Calu3 (cell line): ENCODE measurements around the gene STAM2. TPM values are rescaled to one million over a fixed set of nuclear protein-coding genes. Genes with fewer than 3 reads are reported as not detected.
"Not testable (repeated sequence)": the region's sequence is repeated elsewhere in the genome, so short reads cannot be mapped to it uniquely, and the experiment has no call there.

Experiments used
- BruUV-seq: library from RNA; stranded (reverse); fragments of 400-500 nt; replicated peaks from 2 replicates; lab custom pipeline; 2021; lab: Mats Ljungman, UMichigan
- CTCF ChIA-PET: fragments of 300-600 bp; sonication (Branson Sonifier 250); formaldehyde crosslinking; loops from one replicate; lab custom pipeline; 2022; ENCODE audit warnings: antibody characterized with exemption; lab: Charles Lee
- DNase-seq: peaks from one replicate; pipeline ENCODE4 v3.0.0; 2022
- H3K27ac Mint-ChIP-seq: one replicate; pipeline ENCODE4 v1.8.0; 2022; ENCODE audit warnings: mixed read lengths; ENCODE audit not compliant: unreplicated experiment
- H3K27me3 Mint-ChIP-seq: one replicate; pipeline ENCODE4 v1.8.0; 2022; ENCODE audit warnings: mixed read lengths; ENCODE audit not compliant: unreplicated experiment
- H3K36me3 Mint-ChIP-seq: one replicate; pipeline ENCODE4 v1.8.0; 2022; ENCODE audit warnings: mild to moderate bottlenecking, moderate library complexity, mixed read lengths; ENCODE audit not compliant: insufficient read depth, unreplicated experiment
- H3K4me1 Mint-ChIP-seq: one replicate; pipeline ENCODE4 v1.8.0; 2022; ENCODE audit warnings: mild to moderate bottlenecking, low read depth, mixed read lengths; ENCODE audit not compliant: unreplicated experiment
- H3K4me3 Mint-ChIP-seq: one replicate; pipeline ENCODE4 v1.8.0; 2022; ENCODE audit warnings: mild to moderate bottlenecking, low read depth, moderate library complexity, mixed read lengths; ENCODE audit not compliant: unreplicated experiment
- H3K9me3 Mint-ChIP-seq: one replicate; pipeline ENCODE4 v1.8.0; 2022; ENCODE audit warnings: low read depth, mixed read lengths; ENCODE audit not compliant: unreplicated experiment
- CTCF ChIP-seq: fragments of 200-600 bp; IDR thresholded peaks from one replicate; pipeline ENCODE4 v1.8.0; 2022; ENCODE audit warnings: antibody characterized with exemption; ENCODE audit not compliant: unreplicated experiment
- intact Hi-C: fragments of 100-400 bp; cut with micrococcal nuclease; formaldehyde crosslinking; loops from one replicate; pipeline ENCODE4 v1.10.0; 2022; ENCODE audit not compliant: unreplicated experiment
- total RNA-seq: library from RNA; stranded (reverse); gene quantifications from 2 replicates; pipeline ENCODE4 v1.2.3, GENCODE V29; 2022

The STAM2 gene
- total RNA-seq, 1 experiment from 2014 or later = 28.7 TPM

- BruUV-seq = no TSS peak
- CTCF ChIA-PET = interaction anchor here (0.6 kb wide), 1 partner anchor 387 kb away, joined by 5 read pairs; no protein-coding TSS in a partner anchor
These were observed 22.9 kb upstream of the STAM2 start for GRCh38 chr2:152198499-152198898.

GRCh38 chr2:152197508-152198284 lies 22.1 kb upstream of the STAM2 start:
- CTCF ChIA-PET = interaction anchor here (0.6 kb wide), 1 partner anchor 388 kb away, joined by 5 read pairs; no protein-coding TSS in a partner anchor
- BruUV-seq, H3K36me3 Mint-ChIP-seq, H3K27ac Mint-ChIP-seq, H3K27me3 Mint-ChIP-seq, intact Hi-C loops, H3K9me3 Mint-ChIP-seq, DNase-seq, H3K4me3 Mint-ChIP-seq: not testable (repeated sequence)
- H3K4me1 Mint-ChIP-seq = peaks cover 40% of the 10 kb centered on the region

More at GRCh38 chr2:152198499-152198898, 22.9 kb upstream of the STAM2 start:
- no peak for DNase-seq
- intact Hi-C loops = no loop called here
- no peaks in the 10 kb centered on the region for H3K27me3 Mint-ChIP-seq
- peaks cover 43% of the 10 kb centered on the region for H3K4me1 Mint-ChIP-seq
- H3K4me3 Mint-ChIP-seq = no peak overlapping the region
- H3K27ac Mint-ChIP-seq = no peak overlapping the region
- H3K36me3 Mint-ChIP-seq = peaks cover 10% of the 10 kb centered on the region
- TF ChIP-seq CTCF = no peak
- H3K9me3 Mint-ChIP-seq = peaks cover 2% of the 10 kb centered on the region

- Mint-ChIP-seq H3K4me1 (peaks cover 9% of the 10 kb centered on the region), H3K4me3 (no peak overlapping the region), H3K27ac (no peak overlapping the region), H3K36me3 (no peaks in the 10 kb centered on the region), H3K27me3 (no peaks in the 10 kb centered on the region), H3K9me3 (no peaks in the 10 kb centered on the region)
- DNase-seq = peak; percentile 55
- CTCF ChIA-PET = interaction anchor here (1.0 kb wide), 1 partner anchor 446 kb away, joined by 3 read pairs; no protein-coding TSS in a partner anchor
- BruUV-seq = no TSS peak
- intact Hi-C loops = loop anchor here (1.0 to 5.0 kb wide), 4 partner anchors 147 to 445 kb away; partner anchors contain the start of gene FMNL2
- peak; percentile 41 for TF ChIP-seq CTCF
These were observed 14.3 kb upstream of the STAM2 start for GRCh38 chr2:152189622-152190495.

- CTCF ChIA-PET = interaction anchor here (0.7 to 1.2 kb wide), 3 partner anchors 11 to 113 kb away, joined by 3 read pairs; no protein-coding TSS in a partner anchor
- intact Hi-C loops, H3K9me3 Mint-ChIP-seq, H3K4me1 Mint-ChIP-seq, H3K36me3 Mint-ChIP-seq, H3K27ac Mint-ChIP-seq, DNase-seq, BruUV-seq, H3K4me3 Mint-ChIP-seq, H3K27me3 Mint-ChIP-seq: not testable (repeated sequence)
These were observed 11.2 kb upstream of the STAM2 start for GRCh38 chr2:152186808-152187207.

GRCh38 chr2:152186262-152186661 lies 10.7 kb upstream of the STAM2 start:
- no peaks in the 10 kb centered on the region for H3K36me3 Mint-ChIP-seq
- intact Hi-C loops = no loop called here
- CTCF ChIA-PET = interaction anchor here (0.7 kb wide), 2 partner anchors 112 to 447 kb away, joined by 3 to 5 read pairs; no protein-coding TSS in a partner anchor
- H3K4me1 Mint-ChIP-seq = peaks cover 9% of the 10 kb centered on the region
- H3K27ac Mint-ChIP-seq = no peak overlapping the region
- TF ChIP-seq CTCF = no peak
- no peak for DNase-seq
- no TSS peak for BruUV-seq
- H3K4me3 Mint-ChIP-seq = no peak overlapping the region
- H3K9me3 Mint-ChIP-seq = no peaks in the 10 kb centered on the region
- H3K27me3 Mint-ChIP-seq = no peaks in the 10 kb centered on the region
